HG03175 (cell line): ENCODE data around the gene ADCY10.
"Not testable (repeated sequence)": the region's sequence is repeated elsewhere in the genome, so short reads cannot be mapped to it uniquely, and the experiment has no call there.

ENCODE experiments used
- ATAC-seq: cut with Tn5 transposase; IDR thresholded peaks from one replicate; pipeline ENCODE4 v1.9.1; 2021; ENCODE audit warnings: mild to moderate bottlenecking, moderate library complexity; ENCODE audit not compliant: unreplicated experiment

Gene ADCY10

GRCh38 chr1:167820684-167821355, 93.1 kb downstream of the ADCY10 start:
- ATAC-seq, result no peak

DNA sequence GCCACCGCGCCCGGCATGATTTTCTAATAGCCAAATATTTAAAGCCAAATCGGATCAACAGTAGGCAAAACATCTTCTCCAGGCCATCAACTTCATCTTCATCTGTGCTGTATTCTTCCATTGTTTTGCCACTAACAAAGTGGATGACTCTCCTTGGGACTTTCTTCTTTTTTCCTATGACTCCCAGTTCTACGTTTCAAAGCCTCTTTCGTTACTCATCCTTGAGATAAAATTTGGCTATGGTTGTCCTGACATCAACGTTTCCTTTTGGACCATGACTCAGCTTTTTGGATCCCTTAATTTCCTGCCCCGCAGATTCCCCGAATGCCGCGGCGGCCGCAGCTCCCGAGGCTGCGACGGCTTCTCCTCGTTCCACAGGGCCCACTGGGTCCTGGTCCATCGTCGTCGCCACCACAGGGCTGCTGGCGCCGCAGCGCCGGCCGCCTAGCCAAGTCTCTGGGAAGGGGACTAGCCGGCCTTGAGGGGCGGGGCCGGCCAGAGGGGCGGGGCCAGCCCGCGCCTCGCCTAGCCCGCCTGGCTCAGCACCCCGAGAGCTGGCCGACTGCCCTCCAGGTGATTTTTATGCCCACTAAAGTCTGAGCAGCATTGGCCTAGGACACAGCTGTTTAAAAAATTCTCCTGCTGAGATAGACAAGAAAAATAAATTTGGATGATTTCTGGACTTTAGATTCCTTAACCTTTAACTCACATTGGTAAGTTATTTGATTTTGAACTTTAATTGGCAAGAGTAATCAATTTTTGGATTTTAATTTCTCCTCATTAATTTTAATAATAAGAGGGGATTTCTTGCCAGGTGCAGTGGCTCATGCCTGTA, 93.9 kb downstream of the ADCY10 start:
- ATAC-seq, result peak; percentile 46

GRCh38 chr1:167815650-167816049, 98.3 kb downstream of the ADCY10 start:
- ATAC-seq, result no peak

DNA sequence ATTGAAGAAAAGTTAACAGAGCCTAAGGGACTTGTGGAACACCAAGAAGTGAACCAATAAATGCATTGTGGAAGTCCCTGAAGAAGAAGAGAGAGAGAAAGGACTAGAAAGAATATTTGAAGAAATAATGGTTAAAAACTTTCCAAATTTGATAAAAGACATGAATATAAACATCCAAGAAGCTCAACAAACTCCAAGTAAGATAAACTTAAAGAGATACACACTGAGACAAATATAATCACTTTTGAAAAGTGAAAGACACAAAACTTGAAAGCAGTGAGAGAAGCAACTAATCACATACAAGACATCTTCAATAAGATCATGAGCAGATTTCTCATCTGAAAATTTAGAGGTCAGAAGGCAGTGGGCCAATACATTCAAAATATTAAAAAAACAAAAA, 101.0 kb downstream of the ADCY10 start:
- ATAC-seq, result no peak

- no peak for ATAC-seq
Measured at GRCh38 chr1:167808690-167809089, 105.2 kb downstream of the ADCY10 start.

DNA sequence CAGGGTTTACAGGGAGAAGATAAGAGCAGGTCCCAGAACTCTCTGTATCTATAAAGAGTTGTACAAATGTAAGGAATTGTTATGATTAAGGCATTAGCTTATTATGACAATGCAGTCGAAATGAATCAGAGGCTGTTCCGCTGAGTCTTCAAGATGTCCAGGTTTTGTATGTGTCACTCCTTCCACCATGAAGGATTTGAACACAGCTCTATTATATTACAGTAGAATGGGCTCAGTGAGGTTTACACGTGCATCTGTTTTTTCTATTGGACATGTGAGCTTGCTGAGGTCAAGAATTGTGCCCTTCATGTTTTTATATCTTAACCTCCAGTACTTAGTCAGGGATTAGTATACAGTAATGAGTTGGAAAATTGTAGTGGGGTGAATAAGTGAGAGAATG, 105.8 kb downstream of the ADCY10 start:
- ATAC-seq, result no peak

DNA sequence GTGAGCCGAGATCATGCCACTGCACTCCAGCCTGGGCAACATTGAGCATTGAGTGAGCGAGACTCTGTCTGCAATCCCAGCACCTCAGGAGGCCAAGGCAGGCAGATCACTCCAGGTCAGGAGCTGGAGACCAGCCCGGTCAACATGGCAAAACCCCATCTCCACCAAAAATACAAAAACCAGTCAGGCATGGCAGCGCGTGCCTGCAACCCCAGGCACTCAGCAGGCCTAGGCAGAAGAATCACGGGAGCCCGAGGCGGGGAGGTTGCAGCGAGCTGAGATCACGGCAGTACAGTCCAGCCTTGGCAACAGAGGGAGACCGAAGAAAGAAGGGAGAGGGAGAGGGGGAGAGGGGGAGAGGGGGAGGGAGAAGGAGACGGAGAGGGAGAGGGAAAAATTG, 107.3 kb downstream of the ADCY10 start:
- ATAC-seq, result not testable (repeated sequence)

DNA sequence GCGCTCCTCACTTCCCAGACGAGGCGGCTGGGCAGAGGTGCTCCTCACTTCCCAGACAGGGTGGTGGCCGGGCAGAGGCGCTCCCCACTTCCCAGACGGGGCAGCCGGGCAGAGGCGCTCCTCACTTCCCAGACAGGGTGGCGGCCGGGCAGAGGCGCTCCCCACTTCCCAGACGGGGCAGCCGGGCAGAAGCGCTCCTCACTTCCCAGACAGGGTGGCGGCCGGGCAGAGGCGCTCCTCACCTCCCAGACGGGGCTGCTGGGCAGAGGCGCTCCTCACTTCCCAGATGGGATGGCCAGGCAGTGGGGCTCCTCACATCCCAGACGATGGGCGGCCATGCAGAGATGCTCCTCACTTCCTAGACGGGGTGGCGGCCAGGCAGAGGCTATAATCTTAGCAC, 107.7 kb downstream of the ADCY10 start:
- not testable (repeated sequence) for ATAC-seq

DNA sequence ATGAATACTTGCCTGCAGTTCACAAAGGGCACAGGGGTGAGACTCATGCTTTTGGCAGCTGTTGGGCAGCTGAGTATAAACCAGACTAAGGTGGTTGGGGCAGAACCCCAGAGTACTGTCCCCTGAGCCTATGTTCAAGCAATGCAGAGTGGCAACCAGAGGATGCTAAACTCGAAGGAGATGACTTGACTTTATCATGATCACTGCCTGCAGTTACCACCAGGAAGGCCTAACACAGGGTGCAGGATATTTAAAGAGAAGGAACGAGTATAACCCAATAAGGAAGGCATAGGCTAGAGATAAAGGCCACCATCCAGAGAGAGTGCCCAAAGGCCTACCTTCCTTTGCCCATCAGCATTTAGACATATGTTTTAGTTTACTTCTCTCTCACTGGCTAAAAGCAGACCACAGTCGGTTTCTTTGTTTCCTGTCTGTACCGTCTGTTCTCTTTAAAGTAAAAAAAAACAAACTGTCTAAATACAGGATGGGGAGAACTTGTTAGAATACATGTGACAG, 108.8 kb downstream of the ADCY10 start:
- ATAC-seq, result no peak

GRCh38 chr1:167803358-167804207, 110.4 kb downstream of the ADCY10 start:
- peak; percentile 91 for ATAC-seq

DNA sequence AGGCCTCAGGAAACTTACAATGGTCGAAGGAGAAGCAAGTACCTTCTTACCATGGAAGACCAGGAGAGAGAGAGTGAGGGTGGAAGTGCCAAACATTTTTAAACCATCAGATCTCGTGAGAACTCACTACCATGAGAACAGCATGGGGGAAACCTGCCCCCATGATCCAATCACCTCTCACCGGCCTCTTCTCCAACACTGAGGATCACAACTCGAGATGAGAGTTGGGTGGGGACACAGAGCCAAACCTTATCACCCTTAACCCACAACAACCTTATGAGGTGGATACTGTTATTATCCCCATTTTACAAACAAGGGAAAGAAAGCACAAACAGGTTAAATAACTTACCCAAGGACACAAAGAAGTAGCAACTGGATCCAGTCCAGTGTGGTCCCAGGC, 111.7 kb downstream of the ADCY10 start:
- no peak for ATAC-seq

DNA sequence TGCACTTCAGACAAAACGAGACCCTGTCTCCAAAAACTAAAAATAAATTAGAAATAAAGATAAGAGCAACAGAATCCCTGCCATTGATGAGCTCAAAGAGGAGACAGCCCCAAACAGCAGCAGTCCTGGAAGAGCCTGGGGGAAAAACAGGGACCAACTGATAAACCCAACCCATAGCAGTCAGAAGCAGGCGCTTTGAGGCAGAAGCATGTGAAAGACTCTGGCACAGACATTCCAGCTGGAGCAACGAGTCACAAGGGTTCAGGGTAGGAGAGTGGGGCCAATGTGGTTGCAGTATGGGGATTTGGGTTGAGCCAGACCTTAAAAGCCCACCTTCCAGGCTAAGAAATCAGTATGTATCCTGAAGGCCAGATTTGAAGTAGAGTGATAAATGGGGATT, 113.7 kb downstream of the ADCY10 start:
- no peak for ATAC-seq

- no peak for ATAC-seq
Measured at GRCh38 chr1:167799747-167800146, 114.2 kb downstream of the ADCY10 start.

DNA sequence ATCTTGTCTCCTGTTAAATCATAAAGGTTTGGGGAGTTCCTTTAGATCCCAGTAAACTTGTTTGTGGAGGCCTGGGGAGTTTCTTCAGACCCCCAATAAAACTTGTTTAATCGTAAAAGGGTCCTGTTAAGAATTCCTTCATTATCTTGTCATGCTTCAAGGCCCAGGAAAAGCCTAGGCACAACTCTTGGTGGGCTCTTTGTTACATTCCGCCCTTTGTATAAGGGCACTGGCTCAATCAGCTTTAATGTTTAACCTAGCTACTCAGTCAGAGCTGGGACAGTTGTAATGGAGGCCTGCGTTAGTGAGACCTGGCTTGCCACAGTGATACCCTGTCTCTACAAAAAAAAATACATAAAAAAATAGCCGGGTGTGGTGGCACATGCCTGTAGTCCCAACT, 115.0 kb downstream of the ADCY10 start:
- no peak for ATAC-seq

DNA sequence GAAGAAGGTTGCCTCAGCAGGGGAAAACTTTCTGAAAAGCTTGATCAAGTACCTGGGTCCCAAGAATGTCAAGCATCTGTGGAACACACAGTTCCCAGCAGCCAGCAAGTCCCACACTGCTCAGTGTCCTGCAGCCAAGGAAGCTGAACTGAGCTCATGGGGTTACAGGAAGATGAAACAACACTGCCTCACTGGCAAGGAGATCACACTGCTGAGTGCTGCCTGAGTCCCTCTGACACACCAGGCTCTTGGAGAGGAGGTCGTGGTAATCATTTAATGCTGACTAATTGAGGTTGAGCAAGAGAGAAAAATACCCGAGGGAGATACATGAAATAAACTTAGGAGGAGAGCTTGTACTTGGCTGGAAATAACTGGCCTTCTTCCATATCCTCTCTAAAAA, 116.9 kb downstream of the ADCY10 start:
- no peak for ATAC-seq

GRCh38 chr1:167795810-167796740, 117.9 kb downstream of the ADCY10 start:
- no peak for ATAC-seq

- no peak for ATAC-seq
Measured at GRCh38 chr1:167794043-167794442, 119.9 kb downstream of the ADCY10 start.

DNA sequence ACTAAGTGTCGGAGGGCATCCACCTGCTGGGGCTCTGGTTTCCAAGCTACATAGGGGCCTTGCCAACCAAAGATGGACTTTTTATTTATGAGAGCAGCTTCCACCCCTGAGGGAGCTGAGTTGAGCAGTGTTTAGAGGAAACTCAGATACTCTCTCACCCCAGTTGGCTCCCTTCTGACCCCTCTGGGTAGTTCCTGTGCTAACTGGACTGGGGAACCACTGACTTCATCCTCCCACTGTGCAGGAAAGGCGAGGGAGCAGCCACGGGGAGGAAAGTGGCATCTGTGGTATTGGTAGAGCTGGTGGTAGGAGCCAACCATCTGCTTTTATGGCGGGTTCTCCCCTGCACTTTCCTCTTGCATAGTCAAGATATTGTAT, 121.8 kb downstream of the ADCY10 start:
- ATAC-seq, result no peak

- no peak for ATAC-seq
Measured at GRCh38 chr1:167791281-167792187, 122.4 kb downstream of the ADCY10 start.
